GM19023 (cell line): ENCODE data around the gene GPR84.

ENCODE experiments used
- ATAC-seq: cut with Tn5 transposase; IDR thresholded peaks from one replicate; pipeline ENCODE4 v1.9.1; 2021; ENCODE audit warnings: mild to moderate bottlenecking, moderate library complexity; ENCODE audit not compliant: unreplicated experiment

Gene GPR84

DNA sequence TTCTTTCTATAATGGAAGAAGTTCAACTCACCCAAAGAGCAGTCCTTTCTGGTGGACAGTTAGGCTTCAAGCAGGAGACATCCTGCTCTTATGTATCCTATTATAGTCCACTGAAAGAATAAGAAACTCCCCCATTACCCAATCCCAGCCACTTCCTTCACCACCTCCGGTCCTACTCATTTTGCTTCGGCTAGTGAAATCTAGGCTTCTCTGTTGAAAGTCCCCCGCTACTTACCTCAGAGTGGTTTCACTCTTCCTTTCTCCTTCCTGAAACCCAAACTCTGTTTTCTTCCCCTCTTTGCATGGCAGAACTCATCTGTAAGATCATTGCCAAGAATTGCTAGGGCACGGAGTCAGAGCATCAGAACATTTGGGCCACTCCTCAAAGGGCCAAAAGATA is at the start of gene GPR84:
Gene GPR84 (minus strand): TSS at position 74 of the 400 bp plus-strand sequence. CDS start 635 bp downstream, outside the sequence.
- ATAC-seq = no peak

DNA sequence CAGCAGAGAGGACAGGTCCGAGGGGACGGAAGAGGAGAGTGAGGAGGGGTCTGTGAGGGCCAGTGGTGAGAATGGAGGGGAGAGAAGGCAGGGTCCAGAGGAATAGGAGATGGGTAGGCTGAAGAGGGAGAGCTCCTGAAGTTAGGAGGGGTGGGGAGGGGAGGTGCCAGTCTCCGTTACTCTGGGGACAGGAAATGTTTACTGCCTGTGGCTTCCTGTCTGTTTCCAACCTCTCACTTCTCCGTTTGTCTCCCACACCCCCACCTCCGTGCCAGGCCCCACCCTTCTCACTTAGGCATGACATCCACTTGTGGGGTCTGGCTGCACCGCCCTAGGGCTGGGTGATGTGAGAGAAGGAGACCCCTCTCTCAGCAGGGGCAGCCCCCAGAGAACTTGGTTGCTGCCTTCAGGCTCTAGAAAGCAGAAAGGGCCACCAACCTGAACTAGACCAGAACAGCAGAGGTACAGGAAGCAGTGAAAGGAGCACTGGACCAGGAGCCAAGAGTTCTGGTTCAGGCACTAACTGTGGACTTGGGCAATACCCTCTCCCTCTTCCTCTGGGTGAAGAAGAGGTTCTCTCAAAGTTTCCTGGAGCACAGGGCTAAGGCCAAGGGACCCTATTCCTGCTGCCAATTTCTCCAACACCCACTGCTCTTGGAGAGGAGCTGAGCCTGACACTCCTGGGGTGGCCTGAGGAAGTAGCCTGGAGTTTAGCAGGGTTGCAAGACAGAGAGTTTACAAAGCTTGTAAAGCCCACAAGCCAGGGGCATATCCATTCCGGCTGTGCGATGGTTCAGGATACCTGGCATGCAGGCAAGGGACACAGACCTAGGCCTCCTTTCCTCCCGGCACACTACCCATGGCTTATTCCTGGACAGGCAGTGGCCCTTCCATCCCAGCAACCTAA is 49.3 kb upstream of the GPR84 start:
- ATAC-seq = no peak

DNA sequence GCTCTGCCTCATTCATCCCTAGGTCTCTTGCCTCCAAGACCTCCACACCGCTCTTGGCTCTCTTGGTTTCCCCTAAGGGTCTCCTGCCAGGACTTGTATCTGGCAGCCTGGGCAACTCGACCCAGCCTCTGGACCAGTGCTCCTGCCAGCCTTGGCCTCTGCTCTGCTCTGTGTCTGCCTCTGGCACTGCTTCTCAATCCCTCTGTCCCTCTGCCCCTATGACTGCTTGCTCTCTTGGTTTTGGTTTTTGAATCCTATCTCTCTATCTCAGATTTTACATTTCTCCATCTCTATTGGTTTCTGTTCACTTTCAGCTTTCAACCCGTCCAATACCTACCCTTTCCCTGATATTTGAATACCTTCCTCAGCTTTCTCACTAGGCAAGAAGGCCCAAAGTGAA is 48.5 kb upstream of the GPR84 start:
- no peak for ATAC-seq

DNA sequence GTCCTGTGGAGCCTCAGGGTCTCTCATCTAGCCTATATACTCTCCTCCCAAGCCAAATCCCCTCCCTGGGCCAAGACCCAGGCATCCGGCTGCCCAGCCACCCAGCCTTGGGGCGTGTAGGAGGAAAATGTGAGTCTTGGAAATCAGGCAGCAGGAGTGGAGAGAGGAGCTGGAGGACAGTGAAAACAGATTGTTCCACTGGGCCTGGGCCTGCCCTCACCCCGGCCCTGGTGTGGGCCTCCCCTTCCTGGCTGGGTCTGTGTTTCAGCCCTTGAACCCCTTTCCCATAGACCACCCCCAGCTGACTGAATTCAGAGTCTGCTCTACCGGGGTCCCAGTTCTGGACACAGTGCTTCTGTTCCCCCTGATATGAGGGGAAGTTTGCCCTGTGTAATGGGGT is 48.1 kb upstream of the GPR84 start:
- no peak for ATAC-seq

DNA sequence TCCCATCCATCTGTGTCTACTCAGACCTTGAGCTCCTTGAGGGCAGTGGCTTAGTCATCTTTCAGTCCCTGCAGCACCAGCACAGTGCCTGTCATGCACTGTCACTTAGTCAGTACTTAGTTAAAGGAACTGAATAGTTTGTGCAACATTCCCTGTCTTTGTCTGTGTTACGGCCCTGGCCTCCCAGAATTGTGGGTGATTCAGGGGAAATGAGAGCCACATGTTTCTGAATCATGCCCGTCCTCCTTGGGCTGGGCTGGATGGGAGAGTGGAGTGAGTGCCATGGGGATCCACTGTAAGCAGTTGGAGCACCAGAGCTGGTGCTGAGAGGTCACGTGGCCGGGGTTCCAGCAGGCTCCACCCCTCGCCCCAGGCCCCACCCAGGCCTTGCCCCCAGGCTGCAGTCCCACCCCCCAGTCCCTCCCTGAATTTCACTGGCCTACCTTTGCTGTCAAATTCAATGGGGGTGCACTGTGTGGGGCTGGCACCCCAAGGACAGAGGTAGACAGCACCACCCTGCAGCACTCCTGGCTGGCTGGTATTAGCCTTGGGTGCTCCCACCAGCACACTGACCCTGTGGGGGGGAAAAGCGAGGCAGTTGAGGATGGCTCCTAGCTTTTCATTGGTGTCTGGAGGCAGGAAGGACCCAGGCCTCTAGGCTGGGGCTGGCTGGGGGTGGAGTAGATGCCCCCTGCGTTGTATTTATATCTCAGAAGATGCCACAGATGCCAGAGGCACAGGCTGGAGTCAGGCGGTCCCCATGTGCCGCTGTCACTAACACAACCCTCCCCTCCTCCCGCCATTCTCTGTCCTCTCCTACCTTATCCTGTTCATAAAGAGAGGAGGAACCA is 47.3 kb upstream of the GPR84 start:
- no peak for ATAC-seq

DNA sequence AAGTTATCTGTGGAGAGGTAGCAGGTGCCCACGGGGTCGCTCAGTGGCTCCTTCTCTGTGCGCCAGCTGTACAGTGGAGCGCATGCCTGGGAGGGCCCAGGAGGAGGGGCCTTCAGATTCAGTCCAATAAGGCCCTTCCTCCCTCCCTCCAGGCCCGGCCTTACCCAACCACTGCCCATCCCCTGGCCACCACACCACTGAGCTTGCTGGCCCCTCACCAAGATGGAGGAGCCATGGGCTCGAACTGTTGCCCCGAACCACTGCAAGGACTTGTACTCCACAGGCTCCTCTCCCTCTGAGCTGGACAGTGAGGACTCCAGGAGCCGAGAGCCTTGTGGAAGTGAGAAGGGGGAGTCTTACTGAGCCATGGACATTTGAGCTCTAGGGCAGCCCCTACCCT is 45.0 kb upstream of the GPR84 start:
- ATAC-seq = no peak

DNA sequence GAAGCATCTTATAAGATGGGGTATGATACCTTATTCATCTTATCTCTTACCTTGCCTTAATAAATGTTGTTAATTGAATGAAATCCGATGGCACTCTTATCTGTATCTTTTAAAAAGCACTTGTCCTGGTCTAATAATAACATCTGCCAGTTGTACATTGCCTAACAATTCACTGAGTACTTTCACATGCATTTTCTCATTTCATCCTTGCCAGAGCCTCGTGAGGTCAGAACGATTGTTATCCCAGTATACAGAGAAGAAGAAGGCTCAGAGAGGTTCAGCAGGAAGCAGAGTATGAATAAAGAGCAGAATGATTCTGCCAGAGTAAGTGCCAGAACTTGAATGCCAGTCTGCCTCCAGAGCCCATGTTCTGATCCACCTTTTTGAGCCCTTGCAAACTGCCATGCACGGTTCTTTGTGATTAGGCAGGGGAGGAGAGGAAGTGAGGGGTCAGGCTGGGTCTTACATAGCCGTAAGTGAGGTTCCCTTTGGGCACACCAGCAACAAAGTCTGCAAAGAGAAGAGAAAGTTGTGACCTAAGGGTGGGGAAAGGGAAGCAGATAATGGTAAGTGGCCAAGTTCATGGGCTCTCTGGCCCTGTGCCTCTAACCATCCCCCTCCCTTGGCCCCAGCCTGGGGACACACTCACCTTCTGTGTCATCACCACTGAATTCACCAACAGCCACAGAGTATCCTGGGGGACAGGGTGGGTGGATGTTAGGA is 43.1 kb upstream of the GPR84 start:
- ATAC-seq = no peak

DNA sequence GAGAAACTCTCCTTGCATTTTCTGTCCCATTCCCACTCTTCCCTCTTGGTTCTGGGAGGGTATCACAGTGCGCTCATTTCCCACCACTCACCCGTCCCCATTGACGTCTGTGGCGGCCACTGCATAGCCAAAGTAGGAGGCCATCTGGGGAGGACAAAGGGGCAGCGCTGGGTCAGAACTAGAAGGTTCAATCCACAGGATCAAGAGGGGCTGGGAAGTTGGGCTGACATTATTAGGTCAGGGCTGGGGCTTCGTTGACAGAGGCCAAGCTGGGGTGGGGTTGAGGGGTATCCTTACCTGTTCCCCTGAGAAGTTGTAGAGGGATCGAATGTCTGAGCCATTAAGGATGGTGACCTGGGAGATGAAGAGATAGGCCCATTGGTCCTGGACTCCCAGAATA is 41.3 kb upstream of the GPR84 start:
- no peak for ATAC-seq

DNA sequence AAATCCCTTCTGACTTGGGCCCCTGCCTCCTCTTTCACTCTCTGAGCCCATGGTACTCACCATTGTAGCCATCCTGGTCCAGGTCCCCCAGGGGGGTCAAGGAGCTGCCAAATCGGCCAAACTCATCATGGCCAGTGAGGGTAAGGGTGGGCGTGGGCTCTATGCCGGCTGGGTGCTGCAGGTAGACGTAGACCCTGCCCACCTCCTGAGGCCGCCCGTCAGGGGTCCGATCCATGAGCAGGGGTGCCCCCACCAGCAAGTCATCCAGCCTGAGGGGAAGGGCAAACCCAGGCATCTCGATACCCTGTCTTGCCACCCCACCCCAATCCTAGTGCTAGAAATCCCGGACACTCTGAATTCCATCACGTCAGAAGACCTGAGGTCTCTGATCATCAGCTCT is 40.8 kb upstream of the GPR84 start:
- ATAC-seq = no peak

DNA sequence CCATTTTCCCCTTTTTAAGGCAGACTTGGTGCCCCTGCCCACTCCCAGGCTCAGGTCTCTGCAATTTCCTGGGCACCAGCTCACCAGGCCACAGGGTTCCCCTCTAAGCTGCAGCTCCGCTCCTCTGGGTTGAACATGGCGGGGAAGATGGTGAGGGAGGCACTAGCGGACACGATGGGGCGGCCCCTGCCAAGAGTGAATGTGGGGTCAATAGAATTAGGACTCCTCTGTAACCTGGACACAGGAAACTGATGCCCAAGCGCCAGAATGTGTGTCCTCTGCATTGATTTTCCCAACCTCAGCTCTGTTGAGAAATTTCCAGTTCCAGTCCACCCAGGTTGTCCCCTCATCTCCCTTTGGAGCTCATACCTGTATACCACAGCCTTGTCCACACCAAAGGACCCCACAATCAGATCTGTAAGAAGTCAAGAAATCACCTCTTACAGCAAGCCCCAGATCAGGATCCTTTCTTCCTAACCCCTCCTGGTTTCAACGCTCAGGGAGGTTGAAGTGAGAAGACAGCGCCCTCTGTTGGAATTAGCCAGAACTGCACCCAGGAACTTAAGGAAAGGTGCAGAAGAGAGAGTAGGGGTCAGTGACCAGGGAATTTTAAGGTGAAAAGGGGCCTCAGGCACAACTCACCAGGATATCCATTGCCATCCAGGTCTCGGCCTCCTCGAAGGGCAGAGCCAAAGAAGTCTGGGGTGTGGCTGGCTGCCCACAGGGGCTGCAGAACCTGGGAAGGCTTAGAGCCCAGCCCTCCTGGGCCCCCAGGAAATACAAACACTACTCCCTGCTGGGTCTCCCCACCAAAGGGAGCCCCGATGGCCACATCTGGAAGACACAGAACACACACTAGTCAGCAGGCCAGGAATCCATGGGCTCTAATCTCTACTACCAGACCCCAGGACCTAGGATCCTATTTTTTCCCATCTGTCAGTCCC is 40.0 kb upstream of the GPR84 start:
- no peak for ATAC-seq

DNA sequence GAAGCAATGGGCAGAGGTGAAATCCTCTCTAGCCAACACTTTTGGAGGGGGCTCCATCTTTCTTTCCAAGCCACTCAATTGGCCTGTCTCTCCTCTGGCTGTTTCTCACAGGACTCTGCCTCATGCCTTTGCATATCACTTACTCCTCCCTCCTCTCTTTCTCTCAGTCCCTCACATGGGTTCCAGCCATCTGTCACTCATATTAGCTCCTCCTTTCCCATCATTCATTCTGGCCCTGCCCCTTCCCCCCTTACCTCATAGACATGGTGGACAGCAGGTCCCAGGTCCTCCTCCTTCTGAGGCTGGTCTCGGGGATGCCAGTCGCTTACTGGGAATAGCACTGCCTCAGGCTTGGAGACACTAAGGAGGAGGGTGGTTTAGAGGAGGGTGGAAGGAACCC is 36.8 kb upstream of the GPR84 start:
- no peak for ATAC-seq

DNA sequence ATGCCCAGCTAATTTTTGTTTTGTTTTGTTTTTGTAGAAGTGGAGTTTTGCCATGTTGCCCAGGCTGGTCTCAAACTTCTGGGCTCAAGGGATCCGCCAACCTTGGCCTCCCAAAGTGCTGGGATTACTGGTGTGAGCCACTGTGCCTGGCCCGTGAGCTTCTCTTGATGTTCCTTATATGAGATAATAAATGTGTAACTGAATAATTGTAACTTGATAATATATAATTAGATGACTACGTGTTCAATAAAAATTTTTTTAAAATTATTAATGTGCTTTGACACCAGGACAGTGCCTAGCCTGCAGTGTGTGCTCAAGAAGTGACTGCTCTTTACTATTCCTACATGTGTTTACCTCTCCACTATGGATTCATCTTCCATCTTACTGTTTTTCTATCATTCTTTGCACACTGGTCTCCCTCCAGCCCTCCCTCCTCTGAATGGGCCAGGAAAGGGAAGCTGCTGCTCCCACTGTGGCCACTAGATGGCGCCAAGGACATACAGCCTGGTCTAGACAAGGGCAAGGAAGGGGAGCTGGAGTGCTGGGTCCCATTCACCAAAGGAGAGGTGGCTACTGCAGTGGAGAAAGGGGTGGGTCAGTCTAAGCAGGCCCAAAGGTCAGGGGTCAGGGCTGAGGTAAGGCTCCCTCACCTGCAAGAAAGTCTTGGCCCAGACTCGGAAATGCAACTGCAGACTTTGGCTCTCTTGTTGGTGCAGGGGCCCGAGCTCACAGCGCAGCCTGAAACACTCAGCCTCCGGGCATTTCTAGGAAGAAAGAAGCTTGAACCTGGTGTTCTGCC is 34.9 kb upstream of the GPR84 start:
- peak; percentile 90 for ATAC-seq

DNA sequence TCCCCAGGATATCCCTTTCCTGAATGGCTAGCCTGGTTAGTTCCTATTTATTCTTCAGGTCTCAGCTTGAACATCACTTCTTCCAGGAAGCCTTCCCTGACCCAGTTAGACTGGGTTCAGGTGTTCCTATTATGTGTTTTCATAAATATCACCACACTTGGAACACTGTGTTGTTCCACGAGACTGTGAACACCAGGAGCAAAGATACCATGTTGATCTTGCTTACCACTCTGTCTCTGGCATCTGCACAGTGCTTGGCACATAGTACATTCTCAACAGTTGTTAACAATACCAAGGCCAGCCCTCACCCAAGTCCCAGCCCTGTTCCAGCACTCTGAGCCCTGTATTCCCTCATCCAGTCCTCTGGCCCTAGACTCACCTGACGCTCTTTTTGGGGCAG is 33.9 kb upstream of the GPR84 start:
- no peak for ATAC-seq

DNA sequence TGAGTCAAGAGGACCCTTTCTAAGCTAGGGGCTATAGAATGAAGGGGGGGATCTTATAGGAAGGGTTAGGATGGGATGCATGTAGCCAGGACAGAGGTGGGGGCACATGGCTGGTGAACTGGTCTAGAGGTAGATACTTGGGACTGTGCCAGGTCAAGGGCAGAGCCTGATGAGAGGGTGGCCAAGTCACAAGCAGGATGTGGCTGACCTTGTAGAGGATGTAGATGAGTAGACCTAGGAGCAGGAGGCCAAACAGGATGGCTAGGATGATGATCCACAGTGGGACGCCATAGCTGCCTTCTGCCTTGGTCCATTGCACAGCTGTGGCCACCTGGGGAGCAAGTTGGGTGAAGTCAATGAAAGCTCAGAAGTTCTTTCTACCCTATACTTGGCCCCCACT is 32.9 kb upstream of the GPR84 start:
- ATAC-seq = no peak

DNA sequence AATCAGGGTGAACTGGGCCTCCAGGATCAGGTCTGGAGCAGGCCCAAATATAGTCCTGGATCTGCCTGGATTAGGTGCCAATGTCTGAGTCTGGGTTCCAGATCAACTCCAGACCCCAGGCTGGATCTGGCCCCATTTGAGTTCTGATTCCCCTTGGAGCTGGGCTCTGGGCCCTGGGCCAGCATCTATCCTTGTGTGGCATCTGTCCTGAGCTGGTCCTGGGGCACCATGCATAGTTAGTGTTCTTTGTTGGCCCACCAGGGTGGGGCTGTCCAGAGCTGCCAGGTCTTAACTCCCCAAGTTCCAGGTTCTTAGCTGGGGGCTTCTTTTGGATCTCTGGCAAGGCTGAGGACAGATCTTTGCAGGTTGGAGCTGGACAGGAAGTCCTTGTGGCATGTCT is 31.3 kb upstream of the GPR84 start:
- ATAC-seq = no peak

DNA sequence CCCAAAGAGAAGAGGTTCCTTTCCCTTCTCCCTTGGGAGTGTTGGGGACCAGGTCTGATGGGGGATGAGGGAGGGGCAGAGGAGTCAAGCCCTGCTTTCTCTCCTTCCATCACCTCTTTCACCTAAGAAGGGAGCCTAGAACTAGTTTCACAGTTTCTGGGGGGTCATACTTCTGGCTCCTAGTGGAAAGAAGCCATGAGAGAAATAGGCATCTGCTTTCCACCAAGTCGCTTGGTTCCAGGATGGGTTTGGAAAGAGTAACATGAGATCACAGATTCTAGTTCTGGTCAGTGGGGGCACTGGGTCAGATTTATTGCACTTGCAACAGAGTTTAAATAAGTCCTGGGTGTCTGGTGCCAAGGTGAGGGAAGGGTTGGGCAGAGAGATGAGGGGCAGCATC is 30.7 kb upstream of the GPR84 start:
- ATAC-seq = no peak

DNA sequence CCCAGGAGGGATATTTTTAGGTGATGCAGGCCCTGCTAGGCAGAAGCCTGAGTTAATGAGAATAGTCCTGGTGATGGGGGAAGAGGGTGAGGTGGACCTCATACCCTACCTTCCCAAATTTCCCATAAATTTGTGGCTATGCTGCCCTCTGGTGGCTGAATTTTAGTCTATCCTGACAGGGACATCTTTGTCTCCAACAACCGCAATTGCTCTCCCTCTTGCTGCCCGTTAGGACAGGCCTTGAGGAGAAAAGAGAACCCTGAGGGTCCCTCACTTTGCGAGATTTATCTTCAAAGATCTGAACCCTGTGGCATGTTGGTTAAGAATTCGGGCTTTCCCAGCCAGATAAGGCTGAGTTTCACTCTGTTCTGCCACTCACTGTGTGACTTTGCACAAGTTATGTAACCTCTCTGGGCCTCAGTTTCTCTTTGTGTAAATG is 30.0 kb upstream of the GPR84 start:
- no peak for ATAC-seq

DNA sequence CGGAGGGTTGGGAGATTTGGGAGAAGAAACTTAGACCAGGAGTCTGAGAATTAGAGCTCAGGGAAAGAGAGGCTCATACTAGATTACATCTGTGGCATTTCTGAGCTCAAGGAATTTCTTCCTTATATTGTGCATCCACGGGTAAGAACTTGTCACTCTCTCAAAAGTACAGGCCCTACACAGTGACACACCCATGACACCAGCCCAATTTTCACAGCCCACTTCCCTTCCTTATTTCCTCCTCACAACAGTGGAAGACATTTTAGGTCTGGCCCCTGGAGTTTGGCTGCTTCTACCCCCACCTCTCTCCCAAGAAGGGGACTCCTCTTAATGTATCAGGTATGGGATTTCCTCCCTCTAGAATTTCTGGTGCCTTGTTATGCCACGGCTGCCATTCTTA is 29.5 kb upstream of the GPR84 start:
- ATAC-seq = no peak

DNA sequence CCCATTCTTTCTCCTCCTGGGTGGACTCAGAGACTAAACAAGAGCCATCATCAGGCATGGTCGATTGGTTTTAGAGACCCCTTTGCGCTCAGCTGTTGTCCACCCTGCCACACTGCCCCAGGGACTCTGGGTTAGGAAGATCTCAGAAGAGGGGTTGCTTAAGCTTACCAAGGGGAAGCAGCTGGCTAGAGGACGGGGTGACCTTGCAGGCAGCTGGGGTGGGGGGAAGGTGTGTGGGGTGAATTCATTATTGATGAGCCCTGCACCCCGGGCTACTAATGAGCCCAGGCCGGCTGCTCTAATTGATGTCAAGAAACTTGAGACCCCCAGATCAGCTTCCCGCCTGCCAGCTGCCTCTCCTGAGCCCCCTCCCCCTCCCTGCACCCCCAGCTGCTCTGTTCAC is 28.9 kb upstream of the GPR84 start:
- ATAC-seq = no peak
